GM21576 (cell line): Measurements from ENCODE around the gene SNX9.
"Not testable (repeated sequence)": the region's sequence is repeated elsewhere in the genome, so short reads cannot be mapped to it uniquely, and the experiment has no call there.

Source experiments
- ATAC-seq: cut with Tn5 transposase; IDR thresholded peaks from one replicate; pipeline ENCODE4 v1.9.1; 2021; ENCODE audit warnings: mild to moderate bottlenecking, moderate library complexity; ENCODE audit not compliant: unreplicated experiment

The SNX9 gene

GRCh38 chr6:157853902-157854502 lies 31.0 kb downstream of the SNX9 start:
- ATAC-seq, result no peak

- no peak for ATAC-seq
Observed at GRCh38 chr6:157855325-157855724, 32.3 kb downstream of the SNX9 start.

- ATAC-seq, result not testable (repeated sequence)
Observed at GRCh38 chr6:157855804-157856203, 32.8 kb downstream of the SNX9 start.

- not testable (repeated sequence) for ATAC-seq
Observed at GRCh38 chr6:157858664-157859063, 35.6 kb downstream of the SNX9 start.

- ATAC-seq, result no peak
Observed at GRCh38 chr6:157859775-157860504, 36.9 kb downstream of the SNX9 start.

- ATAC-seq, result no peak
Observed at GRCh38 chr6:157860505-157860991, 37.5 kb downstream of the SNX9 start.

GRCh38 chr6:157861184-157861583 lies 38.1 kb downstream of the SNX9 start:
- no peak for ATAC-seq

- no peak for ATAC-seq
Observed at GRCh38 chr6:157861814-157862213, 38.8 kb downstream of the SNX9 start.

- no peak for ATAC-seq
Observed at GRCh38 chr6:157862706-157863105, 39.7 kb downstream of the SNX9 start.

- ATAC-seq, result no peak
Observed at GRCh38 chr6:157864185-157864761, 41.2 kb downstream of the SNX9 start.

- no peak for ATAC-seq
Observed at GRCh38 chr6:157865249-157865648, 42.2 kb downstream of the SNX9 start.

GRCh38 chr6:157867155-157867559 lies 44.1 kb downstream of the SNX9 start:
- ATAC-seq, result no peak

GRCh38 chr6:157867981-157868380 lies 44.9 kb downstream of the SNX9 start:
- ATAC-seq, result no peak

- no peak for ATAC-seq
Observed at GRCh38 chr6:157868835-157869234, 45.8 kb downstream of the SNX9 start.

GRCh38 chr6:157869673-157870302 lies 46.7 kb downstream of the SNX9 start:
- no peak for ATAC-seq

GRCh38 chr6:157873735-157874344 lies 50.8 kb downstream of the SNX9 start:
- ATAC-seq, result peak; percentile 69

GRCh38 chr6:157877149-157877548 lies 54.1 kb downstream of the SNX9 start:
- no peak for ATAC-seq

GRCh38 chr6:157877573-157878438 lies 54.8 kb downstream of the SNX9 start:
- ATAC-seq, result no peak

GRCh38 chr6:157879034-157879872 lies 56.2 kb downstream of the SNX9 start:
- ATAC-seq, result peak; percentile 71
